Measurements from ENCODE around the gene ASPG.

ASPG gene

DNA sequence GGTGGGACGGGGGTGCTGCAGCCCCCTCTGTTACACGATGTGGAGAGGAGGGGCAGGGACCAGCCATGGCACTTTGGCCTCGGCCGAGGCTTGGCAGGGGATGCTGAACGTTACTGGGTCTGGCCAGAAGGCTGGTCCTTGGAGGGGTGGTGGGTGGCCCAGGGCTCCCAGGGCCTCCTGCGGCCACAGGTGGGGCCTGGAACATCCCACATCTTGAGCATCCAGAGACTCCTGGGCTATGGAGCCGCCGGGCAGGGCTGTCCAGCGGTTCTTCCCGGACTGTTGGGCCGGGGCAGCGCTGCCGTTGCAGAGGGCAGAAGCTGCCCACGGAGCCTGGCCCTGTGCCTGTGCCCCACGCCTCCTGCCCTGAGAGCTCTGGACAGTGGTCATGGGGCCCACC lies 68.7 kb downstream of the ASPG start:
- no peak for DNase-seq (ENCODE audit: low read depth)
- TF ChIP-seq, protein P1, sequence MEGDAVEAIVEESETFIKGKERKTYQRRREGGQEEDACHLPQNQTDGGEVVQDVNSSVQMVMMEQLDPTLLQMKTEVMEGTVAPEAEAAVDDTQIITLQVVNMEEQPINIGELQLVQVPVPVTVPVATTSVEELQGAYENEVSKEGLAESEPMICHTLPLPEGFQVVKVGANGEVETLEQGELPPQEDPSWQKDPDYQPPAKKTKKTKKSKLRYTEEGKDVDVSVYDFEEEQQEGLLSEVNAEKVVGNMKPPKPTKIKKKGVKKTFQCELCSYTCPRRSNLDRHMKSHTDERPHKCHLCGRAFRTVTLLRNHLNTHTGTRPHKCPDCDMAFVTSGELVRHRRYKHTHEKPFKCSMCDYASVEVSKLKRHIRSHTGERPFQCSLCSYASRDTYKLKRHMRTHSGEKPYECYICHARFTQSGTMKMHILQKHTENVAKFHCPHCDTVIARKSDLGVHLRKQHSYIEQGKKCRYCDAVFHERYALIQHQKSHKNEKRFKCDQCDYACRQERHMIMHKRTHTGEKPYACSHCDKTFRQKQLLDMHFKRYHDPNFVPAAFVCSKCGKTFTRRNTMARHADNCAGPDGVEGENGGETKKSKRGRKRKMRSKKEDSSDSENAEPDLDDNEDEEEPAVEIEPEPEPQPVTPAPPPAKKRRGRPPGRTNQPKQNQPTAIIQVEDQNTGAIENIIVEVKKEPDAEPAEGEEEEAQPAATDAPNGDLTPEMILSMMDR (conservative IDR thresholded peaks at IDR 0.05; ENCODE audit: low read length) = no peak
- no peak overlapping the region for H3K4me3 ChIP-seq (ENCODE audit: low read length)

GRCh38 chr14:104155513-104155912 lies 70.0 kb downstream of the ASPG start:
- TF ChIP-seq, protein P1 (conservative IDR thresholded peaks at IDR 0.05; ENCODE audit: low read length) = no peak

DNA sequence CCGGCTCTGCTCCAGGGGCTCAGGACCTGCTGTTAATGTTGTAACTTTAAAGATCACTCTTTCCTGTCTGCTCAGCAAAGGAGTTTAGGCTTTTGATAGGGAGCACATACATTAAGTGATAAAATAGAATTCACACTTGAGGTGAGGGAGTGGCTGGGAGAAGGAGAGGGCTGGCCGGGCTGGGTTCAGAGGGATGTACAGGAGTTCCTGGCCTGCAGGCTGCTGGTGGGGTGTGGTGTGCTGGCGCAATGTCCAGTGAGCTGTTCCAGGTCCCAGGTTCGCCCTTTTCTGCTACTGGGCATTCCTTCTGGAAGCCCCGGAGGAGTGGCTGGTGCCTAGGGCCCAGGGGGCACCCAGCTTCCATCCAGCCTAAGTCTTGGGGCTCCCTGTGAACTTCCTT lies 70.6 kb downstream of the ASPG start:
- DNase-seq (ENCODE audit: low read depth) = no peak
- TF ChIP-seq, protein P1 (conservative IDR thresholded peaks at IDR 0.05; ENCODE audit: low read length) = no peak

More at GRCh38 chr14:104155513-104155912, 70.0 kb downstream of the ASPG start:
- no peak for DNase-seq (ENCODE audit: low read depth)
- H3K4me3 ChIP-seq (ENCODE audit: low read length) = no peak overlapping the region

GRCh38 chr14:104157016-104157928 lies 71.8 kb downstream of the ASPG start:
- DNase-seq (ENCODE audit: low read depth) = no peak
- TF ChIP-seq, protein P1 (conservative IDR thresholded peaks at IDR 0.05; ENCODE audit: low read length) = no peak
- H3K4me3 ChIP-seq (ENCODE audit: low read length) = no peak overlapping the region

More for the DNA sequence above, 70.6 kb downstream of the ASPG start:
- H3K4me3 ChIP-seq (ENCODE audit: low read length) = no peak overlapping the region

- TF ChIP-seq, protein P1 (conservative IDR thresholded peaks at IDR 0.05; ENCODE audit: low read length) = no peak
- H3K4me3 ChIP-seq (ENCODE audit: low read length) = no peak overlapping the region
- DNase-seq (ENCODE audit: low read depth) = no peak
These were observed 73.6 kb downstream of the ASPG start for GRCh38 chr14:104158827-104159798.

DNA sequence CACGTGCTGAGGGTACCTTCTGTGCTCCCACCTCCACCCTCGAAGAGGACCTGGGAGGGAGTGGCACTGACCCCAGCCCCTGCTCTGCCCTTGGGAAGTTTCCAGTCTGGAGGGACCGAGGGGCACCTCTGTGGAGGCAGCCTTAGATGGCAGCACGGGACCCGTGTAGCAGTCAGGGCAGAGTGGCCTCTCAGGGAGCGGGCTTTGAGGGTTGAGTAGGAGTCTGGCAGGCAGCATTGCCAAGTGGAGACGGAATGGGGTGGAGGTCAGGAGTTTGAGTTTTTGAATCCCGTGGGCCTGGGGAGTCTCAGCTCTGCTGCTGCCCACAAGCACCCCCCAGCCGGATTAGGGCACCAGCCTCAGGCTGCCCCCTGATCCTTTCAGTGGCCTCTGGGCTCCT lies 74.5 kb downstream of the ASPG start:
- TF ChIP-seq, protein P1 (conservative IDR thresholded peaks at IDR 0.05; ENCODE audit: low read length) = no peak
- H3K4me3 ChIP-seq (ENCODE audit: low read length) = no peak overlapping the region
- no peak for DNase-seq (ENCODE audit: low read depth)

Measured in AG10803 (cell line).